HepG2 (cell line): ENCODE data around the gene OR6B1. TPM values are rescaled to one million over a fixed set of nuclear protein-coding genes. Genes with fewer than 3 reads are reported as not detected.

Experiments
- ATAC-seq: fragments of 200-7000 bp; cut with Tn5 transposase; 3 replicates; pipeline ENCODE4 v1.9.1; 2020; ENCODE audit warnings: mild to moderate bottlenecking, moderate library complexity
- BruUV-seq: library from RNA; stranded (reverse); fragments of 400-500 nt; replicated peaks from 2 replicates; lab custom pipeline; 2021; lab: Mats Ljungman, UMichigan
- CTCF ChIA-PET: fragments of 300-600 bp; formaldehyde crosslinking; extraction: SDS; loops from one replicate; lab custom pipeline; 2021; ENCODE audit warnings: low total read pairs, inconsistent platforms, low intra/inter-chr PET ratio; lab: Yijun Ruan, JAX
- POLR2A ChIA-PET: fragments of 350-600 bp; sonication (Branson Sonifier 250); formaldehyde crosslinking; loops from one replicate; lab custom pipeline; 2020; ENCODE audit warnings: antibody characterized with exemption, inconsistent platforms; lab: Yijun Ruan, JAX
- DNase-seq: peaks from one replicate; pipeline ENCODE4 v3.0.0-alpha.2; 2015; ENCODE audit warnings: low spot score
- FAIRE-seq: peaks from 3 replicates; lab custom pipeline; 2011; peaks lifted over from hg19 to GRCh38; lab: Jason Lieb, UNC
- H2AFZ ChIP-seq: one replicate; pipeline ENCODE4 v1.6.1; 2011; ENCODE audit warnings: low read length, inconsistent platforms
- H3K27ac ChIP-seq: fragments of 300-600 bp; 3 replicates; pipeline ENCODE4 v1.8.0; 2011; ENCODE audit warnings: mixed run types, mild to moderate bottlenecking, mixed read lengths, low read length, inconsistent platforms; ENCODE audit not compliant: insufficient read depth; ENCODE audit errors: extremely low read length
- H3K27me3 ChIP-seq, 2 experiments: fragments of 200-600 bp in 1 of 2; 2 replicates in 1 of 2; 3 replicates in 1 of 2; pipeline versions ENCODE4 v1.6.0 to v1.8.0; 2011; ENCODE audit warnings: low read length in 2 of 2, mild to moderate bottlenecking in 2 of 2, moderate library complexity in 2 of 2, inconsistent platforms in 1 of 2; ENCODE audit not compliant: insufficient read depth in 2 of 2, control insufficient read depth in 1 of 2
- H3K36me3 ChIP-seq, 2 experiments: fragments of 200-600 bp in 1 of 2; replicated peaks in 1 of 2; 2 replicates in 1 of 2; 3 replicates in 1 of 2; pipeline versions ENCODE4 v1.5.1 to v1.8.0; 2011; ENCODE audit warnings: low read length in 2 of 2, inconsistent platforms in 1 of 2; ENCODE audit not compliant: insufficient read depth in 2 of 2, control insufficient read depth in 1 of 2
- H3K4me1 ChIP-seq: 2 replicates; pipeline ENCODE4 v1.5.1; 2012; ENCODE audit warnings: low read length, inconsistent platforms; ENCODE audit not compliant: insufficient read depth
- H3K4me2 ChIP-seq: 2 replicates; pipeline ENCODE4 v1.6.0; 2011; ENCODE audit warnings: low read depth, low read length, inconsistent platforms
- H3K4me3 ChIP-seq, 3 experiments: fragments of 200-600 bp in 1 of 3; sonication (generic), shearing (Covaris generic) in 1 of 3; replicated peaks in 1 of 3; 2 replicates each; pipeline ENCODE4 v1.5.1; 2011 to 2016; ENCODE audit warnings: low read length in 3 of 3, inconsistent platforms in 2 of 3, low read depth in 2 of 3, mild to moderate bottlenecking in 2 of 3, control low read depth in 1 of 3, mixed read lengths in 1 of 3; ENCODE audit not compliant: insufficient read depth in 1 of 3
- H3K79me2 ChIP-seq: one replicate; pipeline ENCODE4 v1.6.1; 2011; ENCODE audit warnings: low read length, inconsistent platforms; ENCODE audit not compliant: insufficient read depth
- H3K9ac ChIP-seq: 2 replicates; pipeline ENCODE4 v1.6.0; 2011; ENCODE audit warnings: mild to moderate bottlenecking, low read depth, low read length, inconsistent platforms; ENCODE audit not compliant: insufficient read depth
- H3K9me3 ChIP-seq: 2 replicates; pipeline ENCODE4 v1.5.1; 2012; ENCODE audit warnings: mild to moderate bottlenecking, low read length
- H4K20me1 ChIP-seq: 2 replicates; pipeline ENCODE4 v1.6.0; 2011; ENCODE audit warnings: inconsistent platforms, mild to moderate bottlenecking, low read length, moderate library complexity; ENCODE audit not compliant: insufficient read depth
- ELF3 ChIP-seq: IDR thresholded peaks from 2 replicates; pipeline ENCODE4 v1.6.1; 2016; ENCODE audit warnings: missing genetic modification reagents, missing compliant biosample characterization
- NFIC ChIP-seq: IDR thresholded peaks from 2 replicates; pipeline ENCODE4 v1.6.1; 2012; ENCODE audit warnings: mild to moderate bottlenecking, low read length, inconsistent platforms
- SNAPC4 ChIP-seq: sonication (generic); formaldehyde crosslinking; IDR thresholded peaks from 2 replicates; pipeline ENCODE4 v1.4.0; 2020; ENCODE audit warnings: mild to moderate bottlenecking, missing genetic modification reagents
- XBP1 ChIP-seq: sonication (generic); formaldehyde crosslinking; IDR thresholded peaks from 2 replicates; pipeline ENCODE4 v1.5.0; 2020; ENCODE audit warnings: missing genetic modification reagents
- ZFY ChIP-seq: sonication (generic); formaldehyde crosslinking; IDR thresholded peaks from 2 replicates; pipeline ENCODE4 v1.4.0; 2020; ENCODE audit warnings: missing genetic modification reagents
- ZNF296 ChIP-seq: sonication (generic); formaldehyde crosslinking; conservative IDR thresholded peaks from 2 replicates; pipeline ENCODE4 v1.5.0; 2020; ENCODE audit warnings: mild to moderate bottlenecking, missing genetic modification reagents
- ZNF589 ChIP-seq: sonication (generic); formaldehyde crosslinking; conservative IDR thresholded peaks from 2 replicates; pipeline ENCODE4 v1.8.0; 2022; ENCODE audit warnings: mild to moderate bottlenecking, moderate library complexity, missing genetic modification reagents
- WGBS: methylation state at CpG from one replicate; pipeline ENCODE4 v1.1.6; 2017; ENCODE audit warnings: low lambda C conversion rate; 5-methylcytosine and 5-hydroxymethylcytosine counted together
- in situ Hi-C: cut with HindIII; loops from 2 replicates; pipeline ENCODE4 v1.10.0; 2017; ENCODE audit warnings: low pct_unique_long_range_greater_than_20kb; ENCODE audit not compliant: extremely low pct_ligation_motif_present
- intact Hi-C: fragments of 100-400 bp; cut with micrococcal nuclease; formaldehyde crosslinking; loops from one replicate; pipeline ENCODE4 v1.10.0; 2022; ENCODE audit not compliant: unreplicated experiment
- polyA plus RNA-seq, 8 experiments: library from polyadenylated mRNA; depleted of rRNA in 3 of 8; stranded (reverse) in 7 of 8; unstranded in 1 of 8; fragments of >200 nt; fragmentation: Illumina TruSeq in 4 of 8; extraction: Trizol in 4 of 8; gene quantifications; 2 replicates each; pipeline versions ENCODE4 v1.2.1 to v1.2.3, GENCODE V29; 2011 to 2016; ENCODE audit warnings: low read depth in 4 of 8, missing spikeins in 1 of 8, mixed read lengths in 1 of 8; ENCODE audit not compliant: insufficient read depth in 1 of 8
- total RNA-seq, 5 experiments: library from RNA; depleted of rRNA; stranded (reverse); fragments of >200 nt; fragmentation: Illumina TruSeq; extraction: Trizol; gene quantifications; 2 replicates each; pipeline ENCODE4 v1.2.3, GENCODE V29; 2016; ENCODE audit warnings: low read depth in 1 of 5

The OR6B1 gene
- total and polyA plus RNA-seq, 2 of the 13 experiments (the other 11 are each of a cell fraction or from before 2014, with no cell fraction given), result 0.18 TPM; not detected in 1

- DNase-seq (no peak), FAIRE-seq (no peak), ATAC-seq (no peak)
- intact Hi-C loops (loop anchor here (5.0 kb wide), 1 partner anchor 846 kb away; no protein-coding TSS in a partner anchor), in situ Hi-C loops (no loop called here)
- H3K79me2 ChIP-seq, result no peaks in the 10 kb centered on the region
- H3K36me3 ChIP-seq, result no peaks in the 10 kb centered on the region
- WGBS, result 0% methylated on average over 1 of the region's 1 CpG
- H3K4me2 ChIP-seq, result no peak overlapping the region
- H2AFZ ChIP-seq, result no peak overlapping the region
- no peak overlapping the region for H3K9ac ChIP-seq
- H4K20me1 ChIP-seq, result no peaks in the 10 kb centered on the region
- H3K4me1 ChIP-seq, result peaks cover 10% of the 10 kb centered on the region; the same call in 1 of the 2 replicates
- H3K9me3 ChIP-seq, result no peaks in the 10 kb centered on the region
- no peaks in the 10 kb centered on the region for H3K27me3 ChIP-seq
- ChIA-PET POLR2A (interaction anchor here (1.2 kb wide), 1 partner anchor 131 kb away, joined by 5 read pairs; the partner anchor contains the start of gene TCAF1), CTCF (no interaction called here)
- H3K4me3 ChIP-seq, result no peak overlapping the region
- TF ChIP-seq XBP1 (CRISPR knock-in tag) (no peak), NFIC (peak; percentile 11; the same call in 1 of the 2 replicates)
- no peak overlapping the region for H3K27ac ChIP-seq
- BruUV-seq, result no TSS peak
Measured at GRCh38 chr7:144032985-144033709, 33.0 kb downstream of the OR6B1 start.

GRCh38 chr7:144035385-144035784 is 35.3 kb downstream of the OR6B1 start:
- Histone ChIP-seq H3K9ac (no peak overlapping the region), H3K27ac (no peak overlapping the region), H3K4me2 (no peak overlapping the region), H3K4me1 (peaks cover 10% of the 10 kb centered on the region; the same call in 1 of the 2 replicates), H3K4me3 (no peak overlapping the region), H3K36me3 (no peaks in the 10 kb centered on the region), H4K20me1 (no peaks in the 10 kb centered on the region), H3K79me2 (no peaks in the 10 kb centered on the region), H3K9me3 (no peaks in the 10 kb centered on the region), H2AFZ (no peak overlapping the region), H3K27me3 (no peaks in the 10 kb centered on the region)
- in situ Hi-C loops, result no loop called here
- intact Hi-C loops, result no loop called here
- DNase-seq, result no peak
- POLR2A ChIA-PET, result no interaction called here
- no TSS peak for BruUV-seq
- CTCF ChIA-PET, result no interaction called here
- no peak for FAIRE-seq
- no peak for ATAC-seq
- TF ChIP-seq ELF3 (no peak), ZFY (CRISPR knock-in tag) (no peak), ZNF589 (CRISPR knock-in tag) (no peak), SNAPC4 (no peak), ZNF296 (CRISPR knock-in tag) (no peak)
